Fibroblast of mammary gland (primary cell): Measurements from ENCODE around the gene NR6A1.

ENCODE experiments used
- DNase-seq: peaks from one replicate; pipeline ENCODE4 v3.0.0-alpha.2; 2010; ENCODE audit warnings: low read depth
- H3K4me3 ChIP-seq: 2 replicates; pipeline ENCODE4 v1.5.1; 2011; ENCODE audit warnings: low read depth, mild to moderate bottlenecking, low read length, moderate library complexity; ENCODE audit not compliant: control insufficient read depth
- TF ChIP-seq, protein P1 (sequence below): conservative IDR thresholded peaks from 2 replicates; pipeline ENCODE4 v1.5.1; 2011; ENCODE audit warnings: low read depth, low read length, inconsistent platforms; ENCODE audit not compliant: control insufficient read depth, insufficient read depth

The NR6A1 gene

GRCh38 chr9:124781967-124782660, 11.0 kb upstream of the NR6A1 start:
- TF ChIP-seq, protein P1, sequence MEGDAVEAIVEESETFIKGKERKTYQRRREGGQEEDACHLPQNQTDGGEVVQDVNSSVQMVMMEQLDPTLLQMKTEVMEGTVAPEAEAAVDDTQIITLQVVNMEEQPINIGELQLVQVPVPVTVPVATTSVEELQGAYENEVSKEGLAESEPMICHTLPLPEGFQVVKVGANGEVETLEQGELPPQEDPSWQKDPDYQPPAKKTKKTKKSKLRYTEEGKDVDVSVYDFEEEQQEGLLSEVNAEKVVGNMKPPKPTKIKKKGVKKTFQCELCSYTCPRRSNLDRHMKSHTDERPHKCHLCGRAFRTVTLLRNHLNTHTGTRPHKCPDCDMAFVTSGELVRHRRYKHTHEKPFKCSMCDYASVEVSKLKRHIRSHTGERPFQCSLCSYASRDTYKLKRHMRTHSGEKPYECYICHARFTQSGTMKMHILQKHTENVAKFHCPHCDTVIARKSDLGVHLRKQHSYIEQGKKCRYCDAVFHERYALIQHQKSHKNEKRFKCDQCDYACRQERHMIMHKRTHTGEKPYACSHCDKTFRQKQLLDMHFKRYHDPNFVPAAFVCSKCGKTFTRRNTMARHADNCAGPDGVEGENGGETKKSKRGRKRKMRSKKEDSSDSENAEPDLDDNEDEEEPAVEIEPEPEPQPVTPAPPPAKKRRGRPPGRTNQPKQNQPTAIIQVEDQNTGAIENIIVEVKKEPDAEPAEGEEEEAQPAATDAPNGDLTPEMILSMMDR, result no peak
- no peak overlapping the region for H3K4me3 ChIP-seq
- no peak for DNase-seq

- TF ChIP-seq, protein P1, result no peak
- DNase-seq, result no peak
- no peak overlapping the region for H3K4me3 ChIP-seq
These were observed 9.6 kb upstream of the NR6A1 start for GRCh38 chr9:124780757-124781151.

DNA sequence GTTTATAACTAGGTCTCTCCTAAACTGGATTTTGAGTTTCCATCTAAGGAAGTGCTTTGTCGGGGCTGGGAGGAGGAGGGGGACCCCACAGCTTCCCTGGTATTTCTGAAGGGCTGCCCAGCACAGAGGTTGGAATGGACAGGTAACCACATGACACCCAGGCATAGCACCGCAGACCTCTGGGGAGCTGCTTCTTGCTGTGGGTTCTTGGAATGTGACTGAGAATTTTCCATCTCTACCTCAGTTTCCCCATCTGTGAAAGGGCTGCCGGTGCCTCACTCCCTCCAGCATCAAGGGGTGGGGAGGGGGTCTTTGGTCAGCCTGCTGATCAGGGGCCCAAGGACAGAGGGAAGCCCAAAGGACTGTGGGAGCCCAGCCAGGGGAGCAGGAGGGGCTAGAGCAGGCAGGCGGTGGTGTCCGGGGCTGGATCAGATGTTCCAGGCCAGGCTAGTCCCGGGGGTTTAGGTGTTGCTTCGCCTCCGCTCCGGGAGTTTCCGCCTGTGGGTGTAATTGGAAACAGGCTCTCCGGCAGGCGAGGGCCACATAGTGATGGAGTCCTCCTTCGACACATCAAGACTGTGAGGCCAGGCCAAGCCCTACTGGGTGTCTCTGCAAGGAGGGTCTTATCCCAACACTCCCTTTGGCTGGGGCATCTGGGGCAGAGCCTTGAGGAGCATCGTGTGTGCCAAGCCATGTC, 9.1 kb upstream of the NR6A1 start:
- no peak overlapping the region for H3K4me3 ChIP-seq
- DNase-seq, result peak; percentile 71
- TF ChIP-seq, protein P1, result no peak

DNA sequence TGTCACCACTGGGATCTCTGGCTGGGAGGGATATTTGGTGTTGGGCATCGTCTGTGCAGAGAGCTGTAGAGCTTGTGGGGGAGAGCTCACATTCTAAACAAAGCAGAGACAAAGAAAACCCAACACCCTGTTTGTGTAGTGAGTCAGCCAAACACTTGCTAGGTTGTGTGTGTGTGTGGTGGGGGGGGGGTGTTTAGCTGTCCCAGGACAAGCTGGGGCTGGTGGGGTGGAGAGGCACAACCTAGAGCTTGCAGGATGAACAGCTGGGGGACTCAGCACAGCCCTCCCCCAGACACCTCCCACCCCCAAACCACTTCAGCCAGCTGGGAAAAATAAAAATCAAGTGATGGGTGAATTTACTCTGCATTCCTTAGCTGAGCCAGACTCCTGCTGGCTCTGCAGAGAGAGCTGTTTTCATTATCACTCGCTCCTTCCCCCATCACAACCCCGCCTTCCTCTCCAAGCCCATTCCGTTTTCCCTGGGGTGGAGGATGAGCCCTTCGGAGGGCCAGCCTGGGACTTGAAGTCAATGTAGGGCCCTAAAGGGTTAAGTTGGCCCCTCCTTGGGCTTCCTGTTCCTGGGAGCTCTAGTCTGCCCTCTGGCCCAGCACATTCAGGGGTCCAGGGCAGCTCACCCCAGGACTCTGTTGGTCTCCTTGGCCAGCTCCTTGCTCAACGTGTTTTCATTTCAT, 8.4 kb upstream of the NR6A1 start:
- DNase-seq, result peak; percentile 95
- H3K4me3 ChIP-seq, result no peak overlapping the region
- TF ChIP-seq, protein P1, result no peak

- TF ChIP-seq, protein P1, result no peak
- peak; percentile 12 for DNase-seq
- H3K4me3 ChIP-seq, result no peak overlapping the region
These were observed 7.7 kb upstream of the NR6A1 start for GRCh38 chr9:124778575-124779367.

DNA sequence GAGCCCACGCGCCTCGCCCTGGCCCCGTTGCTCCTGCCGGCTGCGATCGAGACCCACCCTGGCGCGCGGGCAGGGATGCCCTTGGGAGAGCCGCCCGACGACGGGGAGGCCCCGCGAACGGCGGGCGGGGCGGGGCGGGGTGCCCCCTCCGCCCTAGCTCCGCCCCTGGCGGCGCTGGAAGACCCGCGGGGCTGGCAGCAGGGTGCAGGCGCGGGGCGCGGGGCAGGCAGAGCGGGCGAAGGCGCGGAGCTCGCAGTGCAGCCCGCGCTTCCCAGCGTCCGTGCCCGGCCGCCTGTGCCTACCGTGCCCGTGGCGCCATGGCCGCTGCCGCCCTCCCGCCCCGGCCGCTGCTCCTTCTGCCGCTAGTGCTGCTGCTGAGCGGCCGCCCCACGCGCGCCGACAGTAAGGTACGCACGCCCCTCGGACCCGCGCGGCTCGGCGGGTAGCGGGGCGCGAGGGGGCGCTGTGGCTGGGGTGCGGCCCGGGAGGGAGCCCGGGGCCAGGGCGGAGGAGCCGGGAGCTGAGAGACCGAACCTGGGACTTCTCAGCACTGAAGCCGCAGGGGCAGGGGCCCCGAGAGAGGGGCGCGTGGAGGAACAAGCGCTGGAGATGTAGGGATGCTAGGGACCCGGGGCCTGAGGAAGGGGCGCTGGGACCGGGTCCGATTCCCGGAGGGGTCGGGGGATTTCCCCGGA, 6.0 kb upstream of the NR6A1 start, which contains the start of gene OLFML2A:
TSS of gene OLFML2A (plus strand) at position 180 of the 695 bp plus-strand sequence. CDS start at position 318, 138 bp downstream.
- TF ChIP-seq, protein P1, result no peak
- H3K4me3 ChIP-seq, result peak within 1 kb of the TSS; percentile 41
- DNase-seq, result peak; percentile 8
